HFFc6 (cell line): Measurements from ENCODE around the gene MSX2. TPM values are rescaled to one million over a fixed set of nuclear protein-coding genes. Genes with fewer than 3 reads are reported as not detected.

ENCODE experiments used
- DNase-seq: peaks from one replicate; pipeline ENCODE4 v3.0.0-alpha.2; 2018
- H3K27ac Mint-ChIP-seq: 2 replicates; pipeline ENCODE4 v1.8.0; 2020; ENCODE audit warnings: mild to moderate bottlenecking, mixed read lengths
- H3K27me3 Mint-ChIP-seq: 2 replicates; pipeline ENCODE4 v1.8.0; 2021; ENCODE audit warnings: mild to moderate bottlenecking, moderate library complexity, mixed read lengths; ENCODE audit not compliant: insufficient read depth
- H3K36me3 Mint-ChIP-seq: 2 replicates; pipeline ENCODE4 v1.8.0; 2021; ENCODE audit warnings: low read depth, mixed read lengths
- H3K4me1 Mint-ChIP-seq: 2 replicates; pipeline ENCODE4 v1.8.0; 2020; ENCODE audit warnings: low read depth, mixed read lengths
- H3K4me3 Mint-ChIP-seq: 2 replicates; pipeline ENCODE4 v1.8.0; 2020; ENCODE audit warnings: mild to moderate bottlenecking, moderate library complexity, mixed read lengths
- H3K9me3 Mint-ChIP-seq: 2 replicates; pipeline ENCODE4 v1.8.0; 2020; ENCODE audit warnings: mild to moderate bottlenecking, mixed read lengths
- CTCF ChIP-seq: fragments of 200-600 bp; sonication (generic); IDR thresholded peaks from 2 replicates; pipeline ENCODE4 v1.5.0; 2021; ENCODE audit warnings: antibody characterized with exemption, mild to moderate bottlenecking
- total RNA-seq, 6 experiments: library from RNA; stranded (reverse); fragmentation: NEBNext Ultra II Directional; extraction: Animal tissue kit (Norgen Biotek cat#: 25700); gene quantifications; 2 replicates in 1 of 6; 3 replicates in 5 of 6; pipeline ENCODE4 v1.2.3, GENCODE V29; 2021

Gene MSX2
- total RNA-seq, 6 experiments from 2014 or later: not detected

DNA sequence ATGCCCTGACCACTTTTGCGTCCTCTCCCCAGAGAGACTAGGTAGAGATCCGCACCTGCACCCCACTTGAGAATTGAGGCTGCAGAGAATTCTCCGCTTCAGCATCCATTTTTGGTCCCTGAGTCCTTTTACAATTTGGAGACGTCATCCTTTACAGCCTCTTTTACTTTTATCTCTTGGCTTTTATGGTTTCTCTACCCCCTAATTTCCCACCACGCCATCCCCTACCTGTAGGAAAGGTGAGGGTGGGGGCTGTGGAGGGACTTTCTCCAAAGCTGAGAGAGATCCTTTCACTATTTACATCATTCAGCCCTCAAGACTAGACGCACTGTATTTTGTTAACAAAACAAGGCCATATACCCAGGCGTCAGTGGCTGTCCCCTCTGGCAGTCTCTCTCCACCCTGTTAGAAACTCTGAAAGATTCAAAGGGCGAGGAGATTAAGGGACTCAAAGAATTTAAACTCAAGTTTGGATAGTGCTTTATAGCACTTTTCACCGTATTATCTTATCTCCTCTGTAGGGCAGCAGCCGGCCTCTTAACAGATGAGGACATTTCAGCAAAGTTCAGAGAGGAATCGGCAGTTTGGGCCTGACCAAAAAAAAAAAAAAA lies 1.7 kb downstream of the MSX2 start:
- TF ChIP-seq CTCF: no peak
- Mint-ChIP-seq H3K9me3 (peaks cover 21% of the 10 kb centered on the region), H3K27ac (no peak overlapping the region), H3K4me1 (no peaks in the 10 kb centered on the region), H3K4me3 (no peak overlapping the region), H3K27me3 (peaks cover 11% of the 10 kb centered on the region; the same call in 1 of the 2 replicates), H3K36me3 (peaks cover 6% of the 10 kb centered on the region; the same call in 1 of the 2 replicates)
- DNase-seq: no peak

- Mint-ChIP-seq H3K4me3 (no peak overlapping the region), H3K27me3 (peaks cover 14% of the 10 kb centered on the region; the same call in 1 of the 2 replicates), H3K36me3 (peaks cover 6% of the 10 kb centered on the region), H3K4me1 (no peaks in the 10 kb centered on the region), H3K27ac (no peak overlapping the region), H3K9me3 (peaks cover 27% of the 10 kb centered on the region)
- no peak for DNase-seq
- no peak for TF ChIP-seq CTCF
Observed at GRCh38 chr5:174726916-174727793, 2.8 kb downstream of the MSX2 start.

DNA sequence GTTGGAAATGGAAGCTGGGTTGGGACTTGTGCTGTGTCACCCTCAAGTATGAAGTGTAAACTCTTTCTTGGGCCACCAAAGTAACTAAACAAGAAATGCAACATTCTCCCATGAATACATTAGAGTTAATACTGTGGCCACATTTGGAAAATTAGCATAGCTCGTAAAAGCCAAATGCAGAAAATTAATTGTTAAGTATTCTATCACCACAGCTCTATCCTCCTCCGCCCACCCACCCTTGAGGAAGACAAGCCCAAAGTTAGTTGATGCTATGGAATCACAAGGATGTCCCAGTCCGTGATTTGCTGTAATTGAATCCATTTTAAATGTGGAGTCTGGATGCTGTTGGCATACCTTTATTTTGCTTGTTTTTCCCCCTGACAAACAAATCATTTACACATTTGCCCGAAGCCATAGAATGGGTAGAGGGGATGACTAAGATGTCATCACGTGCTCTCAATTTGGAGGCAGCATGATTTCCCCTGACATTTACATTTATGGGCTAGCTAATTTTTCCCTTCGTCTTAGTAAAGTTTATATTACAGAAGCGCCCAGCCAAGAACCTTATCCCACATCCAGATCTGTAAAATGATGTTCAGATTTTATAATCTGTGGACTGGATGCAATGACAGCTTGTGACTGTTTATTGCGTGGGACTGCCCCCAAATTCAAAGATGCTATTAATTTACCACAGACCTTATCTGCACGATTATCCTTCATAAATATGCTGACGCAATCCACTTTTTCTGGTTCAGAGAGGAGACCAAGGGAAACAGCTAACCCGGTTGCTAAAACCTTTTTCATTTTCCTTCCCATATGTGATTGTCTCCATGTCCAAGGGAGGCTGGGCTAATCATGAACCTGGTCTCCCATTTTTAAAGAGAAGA lies 3.7 kb downstream of the MSX2 start:
- Mint-ChIP-seq H3K4me1 (no peaks in the 10 kb centered on the region), H3K27me3 (peaks cover 16% of the 10 kb centered on the region), H3K27ac (no peak overlapping the region), H3K36me3 (peaks cover 6% of the 10 kb centered on the region), H3K4me3 (no peak overlapping the region), H3K9me3 (peaks cover 27% of the 10 kb centered on the region)
- DNase-seq: no peak
- no peak for TF ChIP-seq CTCF

- Mint-ChIP-seq H3K4me1 (no peaks in the 10 kb centered on the region), H3K36me3 (no peaks in the 10 kb centered on the region; the same call in 1 of the 2 replicates), H3K4me3 (no peak overlapping the region), H3K9me3 (peaks cover 18% of the 10 kb centered on the region), H3K27me3 (peaks cover 11% of the 10 kb centered on the region), H3K27ac (no peak overlapping the region)
- TF ChIP-seq CTCF: no peak
- DNase-seq: no peak
Observed at GRCh38 chr5:174729075-174729680, 4.8 kb downstream of the MSX2 start.
